ENCODE data around the gene REPIN1.

Gene REPIN1

GRCh38 chr7:150357771-150358427 lies 10.7 kb upstream of the REPIN1 start:
- no peaks in the 10 kb centered on the region for H4K20me1 ChIP-seq (ENCODE audit: insufficient read depth, low read length)
- H3K27me3 ChIP-seq (ENCODE audit: low read depth, low read length): no peaks in the 10 kb centered on the region
- H3K27ac ChIP-seq (ENCODE audit: low read length): peak overlapping the region; percentile 71
- H3K9ac ChIP-seq (ENCODE audit: low read length): peak overlapping the region; percentile 53
- H3K4me2 ChIP-seq (ENCODE audit: low read length): peak overlapping the region; percentile 85
- peaks cover 61% of the 10 kb centered on the region for H3K4me1 ChIP-seq (ENCODE audit: low read length)
- H3K36me3 ChIP-seq (replicated peaks; ENCODE audit: low read depth, low read length): no peaks in the 10 kb centered on the region
- TF ChIP-seq EZH2phosphoT487 (IDR thresholded peaks at IDR 0.05; ENCODE audit: low read depth) (no peak), CTCF (IDR thresholded peaks at IDR 0.05; ENCODE audit: low read depth, low read length) (no peak; the same call in 1 of the 2 replicates)
- no peaks in the 10 kb centered on the region for H3K9me3 ChIP-seq (ENCODE audit: insufficient read depth, low read length)
- H3K79me2 ChIP-seq (ENCODE audit: low read length): no peaks in the 10 kb centered on the region
- peak overlapping the region; percentile 94 for H2AFZ ChIP-seq (ENCODE audit: low read depth, low read length)
- peak overlapping the region; percentile 55 for H3K4me3 ChIP-seq (ENCODE audit: low read length)

GRCh38 chr7:150358433-150358832 lies 10.2 kb upstream of the REPIN1 start:
- Histone ChIP-seq H3K4me3 (ENCODE audit: low read length) (no peak overlapping the region), H3K4me1 (ENCODE audit: low read length) (peaks cover 66% of the 10 kb centered on the region), H2AFZ (ENCODE audit: low read depth, low read length) (no peak overlapping the region), H3K4me2 (ENCODE audit: low read length) (peak overlapping the region; percentile 85), H3K36me3 (replicated peaks; ENCODE audit: low read depth, low read length) (no peaks in the 10 kb centered on the region), H3K27me3 (ENCODE audit: low read depth, low read length) (no peaks in the 10 kb centered on the region), H3K27ac (ENCODE audit: low read length) (peak overlapping the region; percentile 71), H3K9me3 (ENCODE audit: insufficient read depth, low read length) (no peaks in the 10 kb centered on the region), H3K9ac (ENCODE audit: low read length) (no peak overlapping the region), H4K20me1 (ENCODE audit: insufficient read depth, low read length) (no peaks in the 10 kb centered on the region), H3K79me2 (ENCODE audit: low read length) (no peaks in the 10 kb centered on the region)
- TF ChIP-seq EZH2phosphoT487 (IDR thresholded peaks at IDR 0.05; ENCODE audit: low read depth) (no peak), CTCF (IDR thresholded peaks at IDR 0.05; ENCODE audit: low read depth, low read length) (no peak)

- H3K4me3 ChIP-seq (ENCODE audit: low read length): no peak overlapping the region
- no peaks in the 10 kb centered on the region for H3K36me3 ChIP-seq (replicated peaks; ENCODE audit: low read depth, low read length)
- H3K4me2 ChIP-seq (ENCODE audit: low read length): no peak overlapping the region
- H3K4me1 ChIP-seq (ENCODE audit: low read length): peaks cover 73% of the 10 kb centered on the region
- no peak overlapping the region for H3K27ac ChIP-seq (ENCODE audit: low read length)
- no peak overlapping the region for H3K9ac ChIP-seq (ENCODE audit: low read length)
- H4K20me1 ChIP-seq (ENCODE audit: insufficient read depth, low read length): no peaks in the 10 kb centered on the region
- TF ChIP-seq EZH2phosphoT487 (IDR thresholded peaks at IDR 0.05; ENCODE audit: low read depth) (no peak), CTCF (IDR thresholded peaks at IDR 0.05; ENCODE audit: low read depth, low read length) (no peak)
- H3K9me3 ChIP-seq (ENCODE audit: insufficient read depth, low read length): no peaks in the 10 kb centered on the region
- H3K79me2 ChIP-seq (ENCODE audit: low read length): no peaks in the 10 kb centered on the region
- no peaks in the 10 kb centered on the region for H3K27me3 ChIP-seq (ENCODE audit: low read depth, low read length)
- no peak overlapping the region for H2AFZ ChIP-seq (ENCODE audit: low read depth, low read length)
Measured at GRCh38 chr7:150358988-150359621, 9.5 kb upstream of the REPIN1 start.

GRCh38 chr7:150359622-150360362 lies 8.8 kb upstream of the REPIN1 start:
- Histone ChIP-seq H3K27me3 (ENCODE audit: low read depth, low read length) (no peaks in the 10 kb centered on the region), H2AFZ (ENCODE audit: low read depth, low read length) (no peak overlapping the region), H3K4me3 (ENCODE audit: low read length) (no peak overlapping the region), H4K20me1 (ENCODE audit: insufficient read depth, low read length) (no peaks in the 10 kb centered on the region), H3K4me2 (ENCODE audit: low read length) (no peak overlapping the region), H3K27ac (ENCODE audit: low read length) (no peak overlapping the region), H3K4me1 (ENCODE audit: low read length) (peaks cover 80% of the 10 kb centered on the region), H3K79me2 (ENCODE audit: low read length) (no peaks in the 10 kb centered on the region), H3K9ac (ENCODE audit: low read length) (no peak overlapping the region), H3K36me3 (replicated peaks; ENCODE audit: low read depth, low read length) (no peaks in the 10 kb centered on the region), H3K9me3 (ENCODE audit: insufficient read depth, low read length) (no peaks in the 10 kb centered on the region)
- TF ChIP-seq CTCF (IDR thresholded peaks at IDR 0.05; ENCODE audit: low read depth, low read length) (no peak), EZH2phosphoT487 (IDR thresholded peaks at IDR 0.05; ENCODE audit: low read depth) (no peak)

All from OCI-LY3 (cell line).